Epithelial cell of proximal tubule (primary cell): Measurements from ENCODE around the gene MSRB3. TPM values are rescaled to one million over a fixed set of nuclear protein-coding genes. Genes with fewer than 3 reads are reported as not detected.

Experiments used
- DNase-seq: peaks from one replicate; pipeline ENCODE4 v3.0.0-alpha.2; 2011; ENCODE audit warnings: low read depth
- H3K4me3 ChIP-seq: 2 replicates; pipeline ENCODE4 v1.5.1; 2011; ENCODE audit warnings: low read depth, mild to moderate bottlenecking, low read length
- total RNA-seq: library from RNA; depleted of rRNA; stranded (reverse); fragments of >200 nt; gene quantifications from 2 replicates; pipeline ENCODE4 v1.2.3, GENCODE V29; 2015
- TF ChIP-seq, protein P1 (sequence below): conservative IDR thresholded peaks from 2 replicates; pipeline ENCODE4 v1.5.1; 2012; ENCODE audit warnings: low read depth, mild to moderate bottlenecking, low read length

Gene MSRB3
- total RNA-seq, 1 donor from 2014 or later, result 4.0 TPM

DNA sequence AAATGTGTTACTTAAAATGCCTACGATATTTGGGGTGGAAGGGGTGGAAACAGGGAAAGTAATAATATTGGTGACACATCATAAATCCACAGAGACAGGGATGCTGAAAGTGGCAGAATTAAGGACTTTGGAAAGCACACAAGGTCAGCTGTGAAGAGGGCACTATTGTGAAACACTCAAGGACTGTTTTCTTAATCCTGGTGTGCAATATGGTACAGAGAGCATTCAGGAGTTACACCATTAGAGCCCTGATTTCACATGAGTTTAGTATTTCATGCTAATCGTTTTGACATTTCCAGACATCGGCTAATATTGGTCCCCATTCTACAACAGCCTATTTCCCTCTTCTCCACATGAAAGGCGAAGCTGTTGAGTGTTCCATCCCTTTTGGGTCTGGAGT is 219.2 kb downstream of the MSRB3 start:
- TF ChIP-seq, protein P1, sequence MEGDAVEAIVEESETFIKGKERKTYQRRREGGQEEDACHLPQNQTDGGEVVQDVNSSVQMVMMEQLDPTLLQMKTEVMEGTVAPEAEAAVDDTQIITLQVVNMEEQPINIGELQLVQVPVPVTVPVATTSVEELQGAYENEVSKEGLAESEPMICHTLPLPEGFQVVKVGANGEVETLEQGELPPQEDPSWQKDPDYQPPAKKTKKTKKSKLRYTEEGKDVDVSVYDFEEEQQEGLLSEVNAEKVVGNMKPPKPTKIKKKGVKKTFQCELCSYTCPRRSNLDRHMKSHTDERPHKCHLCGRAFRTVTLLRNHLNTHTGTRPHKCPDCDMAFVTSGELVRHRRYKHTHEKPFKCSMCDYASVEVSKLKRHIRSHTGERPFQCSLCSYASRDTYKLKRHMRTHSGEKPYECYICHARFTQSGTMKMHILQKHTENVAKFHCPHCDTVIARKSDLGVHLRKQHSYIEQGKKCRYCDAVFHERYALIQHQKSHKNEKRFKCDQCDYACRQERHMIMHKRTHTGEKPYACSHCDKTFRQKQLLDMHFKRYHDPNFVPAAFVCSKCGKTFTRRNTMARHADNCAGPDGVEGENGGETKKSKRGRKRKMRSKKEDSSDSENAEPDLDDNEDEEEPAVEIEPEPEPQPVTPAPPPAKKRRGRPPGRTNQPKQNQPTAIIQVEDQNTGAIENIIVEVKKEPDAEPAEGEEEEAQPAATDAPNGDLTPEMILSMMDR, result no peak
- DNase-seq, result no peak
- no peak overlapping the region for H3K4me3 ChIP-seq

DNA sequence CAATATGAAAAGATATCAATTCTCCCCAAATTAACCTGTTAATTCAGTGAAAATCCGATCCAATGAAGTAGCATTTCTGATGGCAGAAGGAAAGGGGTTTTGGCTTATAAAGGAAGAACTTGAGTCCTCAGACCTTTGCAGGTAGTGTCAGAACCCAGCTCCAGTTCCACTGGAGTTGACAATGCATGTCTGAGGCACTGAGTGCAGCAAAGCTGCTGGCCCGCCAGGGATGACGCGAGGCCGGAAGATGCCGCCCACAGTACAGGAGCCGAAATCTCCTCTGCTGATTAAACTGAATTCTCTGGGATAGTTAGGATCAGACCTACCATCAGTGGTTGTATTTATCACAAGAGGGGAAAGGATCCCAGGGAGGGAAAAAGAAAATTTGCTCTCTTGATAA is 220.7 kb downstream of the MSRB3 start:
- TF ChIP-seq, protein P1, result no peak
- DNase-seq, result no peak
- no peak overlapping the region for H3K4me3 ChIP-seq

DNA sequence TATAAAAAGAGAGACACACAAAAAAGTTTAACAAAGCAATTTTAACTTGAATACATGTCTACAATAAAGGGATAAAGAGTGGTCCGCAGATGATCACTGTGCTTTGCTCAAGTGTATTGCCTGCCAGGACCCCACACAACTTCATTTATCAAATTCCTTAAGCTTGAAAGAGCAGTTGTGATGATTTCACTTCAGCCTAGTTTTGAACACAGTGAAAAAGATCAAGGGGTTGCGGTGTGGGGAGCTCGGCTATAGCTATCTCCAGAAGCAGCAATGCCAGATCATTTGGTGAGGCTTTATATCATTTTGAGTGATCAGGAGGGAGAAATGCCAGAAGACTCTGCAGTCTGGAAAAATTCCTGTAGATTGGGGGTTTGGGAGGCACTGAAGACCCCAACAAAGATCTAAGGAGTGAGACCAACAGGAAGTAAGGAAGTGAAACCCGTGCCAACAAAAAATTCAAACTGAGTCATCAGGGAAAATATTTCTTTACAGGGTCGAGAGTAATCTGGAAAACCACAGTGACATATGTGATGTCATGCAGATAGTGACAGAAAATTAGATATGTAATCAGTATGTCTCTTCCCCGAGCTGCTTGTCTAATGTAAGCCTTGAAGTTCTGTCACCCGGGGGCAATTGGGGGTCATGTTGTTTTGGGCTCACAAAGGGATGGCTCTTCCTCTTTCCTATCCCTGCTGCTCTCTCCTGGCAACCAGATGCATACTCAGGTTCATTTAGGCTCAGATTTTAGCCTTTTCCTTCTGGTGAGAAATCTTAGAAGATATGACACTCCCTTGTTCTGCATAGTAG is 221.8 kb downstream of the MSRB3 start:
- H3K4me3 ChIP-seq, result no peak overlapping the region
- TF ChIP-seq, protein P1, result no peak
- no peak for DNase-seq

DNA sequence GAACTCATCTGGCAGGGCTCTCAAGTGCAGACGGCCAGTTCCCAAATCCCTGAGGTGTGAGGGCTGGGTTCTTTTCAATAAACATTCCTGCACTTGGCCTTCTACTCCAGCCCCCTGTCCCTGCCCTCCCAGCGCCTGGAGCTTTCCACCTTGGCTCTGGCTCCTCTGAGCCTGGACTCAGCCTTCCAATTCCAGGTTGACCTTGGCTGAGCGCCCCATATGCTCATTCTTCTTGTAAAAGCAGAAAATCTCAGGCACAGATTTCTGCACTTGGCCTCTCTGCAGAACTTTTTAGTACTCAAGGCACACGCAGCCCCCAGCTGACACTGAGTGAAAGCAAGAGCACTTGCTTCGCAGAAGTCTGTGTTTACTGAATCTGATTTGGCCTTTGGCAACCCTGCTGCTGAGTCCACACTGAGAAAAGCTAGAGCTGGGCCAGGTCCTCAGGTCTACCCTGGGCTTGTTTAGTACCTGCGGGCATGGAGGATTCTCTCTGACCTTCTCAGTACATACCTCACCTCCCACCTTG is 222.7 kb downstream of the MSRB3 start:
- no peak for DNase-seq
- TF ChIP-seq, protein P1, result no peak
- no peak overlapping the region for H3K4me3 ChIP-seq

DNA sequence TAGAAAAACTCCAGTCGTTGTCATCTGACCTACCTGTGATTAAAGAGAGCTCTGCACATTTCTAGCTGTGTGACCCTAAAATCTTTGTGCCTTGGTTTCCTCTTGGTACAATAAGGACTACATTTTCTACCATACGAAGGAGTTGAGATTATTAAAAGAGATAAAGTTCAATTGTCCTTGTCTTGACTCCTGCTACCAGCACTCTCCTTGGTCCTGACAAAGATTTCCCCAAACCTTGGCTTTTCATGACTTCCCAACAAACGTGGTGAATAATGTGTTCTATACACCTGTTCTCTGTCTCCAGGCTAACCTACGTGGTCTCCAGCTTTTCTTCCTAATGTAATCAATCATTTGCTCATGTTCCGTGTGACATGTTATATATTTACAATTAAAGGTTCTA is 223.5 kb downstream of the MSRB3 start:
- TF ChIP-seq, protein P1, result no peak
- no peak overlapping the region for H3K4me3 ChIP-seq
- no peak for DNase-seq

DNA sequence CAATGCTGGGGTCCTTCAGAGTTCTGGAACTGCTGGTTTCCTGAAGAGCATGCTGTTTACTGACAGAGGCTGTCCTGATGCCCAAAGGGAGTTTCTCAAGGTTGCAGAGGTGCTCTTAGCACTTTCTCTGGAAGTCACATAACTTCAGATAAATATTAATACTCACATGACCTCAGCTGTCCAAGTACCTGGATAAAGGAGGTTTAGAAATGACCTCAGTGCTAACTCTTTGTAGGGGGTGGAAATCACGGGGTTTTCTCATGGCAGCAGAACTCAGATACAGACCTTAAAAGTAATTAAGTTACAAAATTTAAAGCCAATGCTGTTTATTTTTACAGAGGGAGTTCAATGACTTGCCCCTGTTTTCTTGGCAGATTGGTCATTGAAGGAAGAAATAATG is 225.9 kb downstream of the MSRB3 start:
- DNase-seq, result no peak

More for the DNA sequence above, 225.9 kb downstream of the MSRB3 start:
- H3K4me3 ChIP-seq, result no peak overlapping the region
- TF ChIP-seq, protein P1, result no peak
